Prostate gland (tissue), 2 donors: ENCODE results near the gene AKR1D1.

Experiments
- POLR2A ChIP-seq: fragments of 450-650 bp; IDR thresholded peaks from one replicate; pipeline ENCODE4 v1.6.1; 2016; ENCODE audit warnings: antibody characterized with exemption, mild to moderate bottlenecking
- POLR2AphosphoS5 ChIP-seq: sonication (generic); formaldehyde crosslinking; IDR thresholded peaks from one replicate; pipeline ENCODE4 v1.6.1; 2017; ENCODE audit warnings: antibody characterized with exemption
- TF ChIP-seq, protein P1 (sequence below), 4 experiments: fragments of 200-600 bp in 2 of 4; fragments of 450-650 bp in 2 of 4; sonication (generic) in 2 of 4; IDR thresholded peaks; 1 replicate in 3 of 4; 2 replicates in 1 of 4; pipeline ENCODE4 v1.5.1; 2016 to 2019; ENCODE audit warnings: antibody characterized with exemption in 4 of 4, mild to moderate bottlenecking in 2 of 4, moderate library complexity in 2 of 4

DNA sequence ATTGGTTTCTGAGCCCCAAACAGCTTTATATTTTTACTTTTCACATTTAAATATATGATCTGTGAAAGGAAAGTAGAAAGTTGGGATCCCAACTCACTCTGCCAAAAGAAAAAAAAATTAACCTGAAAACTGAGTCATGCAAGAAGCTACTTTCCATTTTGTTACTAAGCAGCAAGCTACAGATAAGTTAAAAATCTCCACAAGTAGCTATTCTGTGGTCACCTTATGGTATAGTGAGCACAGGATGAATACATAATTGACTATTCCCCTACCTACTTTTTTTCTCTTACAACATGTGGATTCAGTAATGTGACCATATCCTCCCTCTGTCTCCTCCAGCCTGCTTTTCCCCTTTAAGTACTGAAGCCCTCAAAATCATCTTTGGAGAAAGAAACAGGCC is 44.1 kb upstream of the AKR1D1 start:
- TF ChIP-seq, protein P1, sequence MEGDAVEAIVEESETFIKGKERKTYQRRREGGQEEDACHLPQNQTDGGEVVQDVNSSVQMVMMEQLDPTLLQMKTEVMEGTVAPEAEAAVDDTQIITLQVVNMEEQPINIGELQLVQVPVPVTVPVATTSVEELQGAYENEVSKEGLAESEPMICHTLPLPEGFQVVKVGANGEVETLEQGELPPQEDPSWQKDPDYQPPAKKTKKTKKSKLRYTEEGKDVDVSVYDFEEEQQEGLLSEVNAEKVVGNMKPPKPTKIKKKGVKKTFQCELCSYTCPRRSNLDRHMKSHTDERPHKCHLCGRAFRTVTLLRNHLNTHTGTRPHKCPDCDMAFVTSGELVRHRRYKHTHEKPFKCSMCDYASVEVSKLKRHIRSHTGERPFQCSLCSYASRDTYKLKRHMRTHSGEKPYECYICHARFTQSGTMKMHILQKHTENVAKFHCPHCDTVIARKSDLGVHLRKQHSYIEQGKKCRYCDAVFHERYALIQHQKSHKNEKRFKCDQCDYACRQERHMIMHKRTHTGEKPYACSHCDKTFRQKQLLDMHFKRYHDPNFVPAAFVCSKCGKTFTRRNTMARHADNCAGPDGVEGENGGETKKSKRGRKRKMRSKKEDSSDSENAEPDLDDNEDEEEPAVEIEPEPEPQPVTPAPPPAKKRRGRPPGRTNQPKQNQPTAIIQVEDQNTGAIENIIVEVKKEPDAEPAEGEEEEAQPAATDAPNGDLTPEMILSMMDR (IDR thresholded peaks at IDR 0.05): no peak
- TF ChIP-seq POLR2A (no peak), POLR2AphosphoS5 (no peak)
